Trophoblast cell (in vitro differentiated cells and primary cell): Measurements from ENCODE around the gene ZBTB7A.

Source experiments
- DNase-seq, 2 donors: peaks; one replicate each; pipeline ENCODE4 v3.0.0-alpha.2; 2016
- H2AFZ ChIP-seq: 2 replicates; pipeline ENCODE4 v1.6.1; 2013; ENCODE audit warnings: low read length, moderate library complexity, mild to moderate bottlenecking; ENCODE audit not compliant: insufficient read depth, poor library complexity
- H2AK5ac ChIP-seq: 2 replicates; pipeline ENCODE4 v1.6.1; 2013; ENCODE audit warnings: mild to moderate bottlenecking, low read length
- H2BK120ac ChIP-seq: 2 replicates; pipeline ENCODE4 v1.6.1; 2013; ENCODE audit warnings: low read length, mild to moderate bottlenecking, moderate library complexity; ENCODE audit not compliant: insufficient read depth, poor library complexity
- H2BK12ac ChIP-seq: 2 replicates; pipeline ENCODE4 v1.6.1; 2013; ENCODE audit warnings: mild to moderate bottlenecking, low read length, moderate library complexity
- H2BK5ac ChIP-seq: 2 replicates; pipeline ENCODE4 v1.6.1; 2013; ENCODE audit warnings: low read length, low read depth, moderate library complexity, mild to moderate bottlenecking; ENCODE audit not compliant: poor library complexity
- H3K14ac ChIP-seq: 2 replicates; pipeline ENCODE4 v1.6.1; 2013; ENCODE audit warnings: mild to moderate bottlenecking, low read length
- H3K18ac ChIP-seq: 2 replicates; pipeline ENCODE4 v1.6.1; 2013; ENCODE audit warnings: mild to moderate bottlenecking, low read length
- H3K23ac ChIP-seq: 2 replicates; pipeline ENCODE4 v1.6.1; 2013; ENCODE audit warnings: low read length
- H3K27ac ChIP-seq: 2 replicates; pipeline ENCODE4 v1.5.1; 2013; ENCODE audit warnings: low read depth, mild to moderate bottlenecking, inconsistent platforms, low read length, moderate library complexity
- H3K27me3 ChIP-seq: 2 replicates; pipeline ENCODE4 v1.6.1; 2013; ENCODE audit warnings: inconsistent platforms, mild to moderate bottlenecking, low read length, moderate library complexity; ENCODE audit not compliant: insufficient read depth
- H3K36me3 ChIP-seq, 2 experiments: 1 replicate in 1 of 2; 2 replicates in 1 of 2; pipeline ENCODE4 v1.6.1; 2013; ENCODE audit warnings: low read length in 2 of 2, mild to moderate bottlenecking in 2 of 2, moderate library complexity in 1 of 2; ENCODE audit not compliant: insufficient read depth in 2 of 2, control insufficient read depth in 1 of 2
- H3K4ac ChIP-seq: 2 replicates; pipeline ENCODE4 v1.6.1; 2013; ENCODE audit warnings: low read depth, mild to moderate bottlenecking, low read length, moderate library complexity
- H3K4me1 ChIP-seq, 2 experiments: 1 replicate in 1 of 2; 2 replicates in 1 of 2; pipeline ENCODE4 v1.6.1; 2013; ENCODE audit warnings: low read length in 2 of 2, mild to moderate bottlenecking in 2 of 2, moderate library complexity in 1 of 2; ENCODE audit not compliant: insufficient read depth in 2 of 2, control insufficient read depth in 1 of 2
- H3K4me2 ChIP-seq: 2 replicates; pipeline ENCODE4 v1.6.1; 2013; ENCODE audit warnings: inconsistent platforms, mild to moderate bottlenecking, low read length, moderate library complexity
- H3K4me3 ChIP-seq: 2 replicates; pipeline ENCODE4 v1.5.1; 2013; ENCODE audit warnings: mild to moderate bottlenecking, low read depth, low read length, inconsistent platforms
- H3K79me1 ChIP-seq: one replicate; pipeline ENCODE4 v1.6.1; 2013; ENCODE audit warnings: low read length
- H3K79me2 ChIP-seq: 2 replicates; pipeline ENCODE4 v1.6.1; 2013; ENCODE audit warnings: low read length, mild to moderate bottlenecking; ENCODE audit not compliant: control insufficient read depth, insufficient read depth, poor library complexity
- H3K9ac ChIP-seq: 2 replicates; pipeline ENCODE4 v1.6.1; 2013; ENCODE audit warnings: mild to moderate bottlenecking, low read length
- H3K9me3 ChIP-seq: 2 replicates; pipeline ENCODE4 v1.6.1; 2013; ENCODE audit warnings: low read depth, mild to moderate bottlenecking, control low read depth, inconsistent platforms, low read length; ENCODE audit not compliant: insufficient read depth
- H4K12ac ChIP-seq: 2 replicates; pipeline ENCODE4 v1.6.1; 2013; ENCODE audit warnings: low read depth, mild to moderate bottlenecking, low read length, moderate library complexity
- H4K8ac ChIP-seq: 2 replicates; pipeline ENCODE4 v1.6.1; 2013; ENCODE audit warnings: low read depth, mild to moderate bottlenecking, low read length, moderate library complexity
- H4K91ac ChIP-seq: one replicate; pipeline ENCODE4 v1.6.1; 2013; ENCODE audit warnings: low read depth, mild to moderate bottlenecking, low read length, moderate library complexity
- WGBS: extraction: QIAGEN DNeasy Blood & Tissue Kit; methylation state at CpG from one replicate; pipeline ENCODE4 v1.1.7; 2013; ENCODE audit warnings: missing lambda C conversion rate; ENCODE audit not compliant: insufficient read length, insufficient coverage; ENCODE audit errors: extremely low coverage; 5-methylcytosine and 5-hydroxymethylcytosine counted together

The ZBTB7A gene

DNA sequence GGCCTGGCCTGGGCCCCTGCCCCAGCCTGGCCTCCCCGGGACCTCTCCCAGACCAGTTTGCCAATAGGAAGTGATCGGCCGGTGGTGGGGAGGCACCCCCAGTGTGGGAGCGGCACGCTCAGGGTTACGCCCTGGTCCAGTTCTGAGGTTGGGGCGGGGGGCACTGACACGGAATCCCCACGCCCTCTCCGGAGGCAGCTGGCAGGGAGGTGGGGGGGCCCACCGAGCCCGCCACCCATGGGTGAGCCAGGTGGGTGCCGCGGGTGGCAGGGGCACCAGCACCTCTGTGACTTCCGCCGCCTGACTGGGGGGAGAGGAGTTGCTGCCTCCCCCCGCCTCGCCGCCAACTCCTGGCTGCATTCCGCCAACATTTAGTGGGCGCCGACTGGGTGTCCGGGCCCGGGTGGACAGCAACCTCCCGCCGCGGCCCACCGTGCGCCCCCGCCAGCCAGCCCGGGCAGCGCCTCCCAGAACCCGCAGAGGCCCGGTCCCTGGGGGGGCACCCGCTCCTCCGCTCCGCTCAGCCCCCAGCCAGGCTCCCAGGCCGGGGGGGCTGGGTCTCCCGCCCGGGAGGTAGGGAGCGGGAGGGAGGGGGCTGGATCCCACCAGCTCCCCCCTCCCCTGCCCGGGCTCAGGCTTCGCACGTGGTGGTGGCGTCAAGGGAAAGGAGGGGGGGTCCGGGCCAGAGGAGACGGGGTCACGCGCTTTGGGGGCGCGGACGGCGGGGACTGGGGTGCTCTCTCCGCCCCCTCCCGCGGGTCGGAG, 2.0 kb downstream of the ZBTB7A start:
- Histone ChIP-seq H4K12ac (peak overlapping the region; percentile 31), H3K4me2 (peak overlapping the region; percentile 97), H2AFZ (no peak overlapping the region), H3K79me1 (peaks cover 29% of the 10 kb centered on the region), H2BK120ac (peak overlapping the region; percentile 1), H3K27ac (peak overlapping the region; percentile 82), H2BK5ac (peak overlapping the region; percentile 91), H3K9ac (peak overlapping the region; percentile 75), H3K4me3 (peak overlapping the region; percentile 81), H2BK12ac (peak overlapping the region; percentile 27), H3K27me3 (no peaks in the 10 kb centered on the region), H3K4ac (peak overlapping the region; percentile 93), H3K18ac (peak overlapping the region; percentile 80), H3K9me3 (no peaks in the 10 kb centered on the region), H3K4me1 (peaks cover 30 to 41% of the 10 kb centered on the region in 2 experiments), H3K23ac (no peak overlapping the region), H3K14ac (peak overlapping the region; percentile 95), H4K91ac (peak overlapping the region; percentile 92), H3K79me2 (peaks cover 56% of the 10 kb centered on the region), H2AK5ac (peak overlapping the region; percentile 1), H3K36me3 (peaks cover 9 to 16% of the 10 kb centered on the region in 2 experiments), H4K8ac (peak overlapping the region; percentile 75)
- no peak for DNase-seq
- WGBS, result no CpG with 5 or more reads among the region's 57 CpGs

GRCh38 chr19:4064149-4064495, 2.6 kb downstream of the ZBTB7A start:
- Histone ChIP-seq H2BK120ac (no peak overlapping the region), H3K23ac (no peak overlapping the region), H3K27ac (peak overlapping the region; percentile 82), H4K91ac (peak overlapping the region; percentile 92), H3K27me3 (no peaks in the 10 kb centered on the region), H3K4ac (peak overlapping the region; percentile 93), H4K8ac (no peak overlapping the region), H3K79me1 (peaks cover 35% of the 10 kb centered on the region), H3K36me3 (peaks cover 9 to 16% of the 10 kb centered on the region in 2 experiments), H4K12ac (no peak overlapping the region), H3K79me2 (peaks cover 61% of the 10 kb centered on the region), H2BK5ac (no peak overlapping the region), H3K4me2 (peak overlapping the region; percentile 97), H3K18ac (no peak overlapping the region), H3K14ac (peak overlapping the region; percentile 95), H2BK12ac (no peak overlapping the region), H3K9ac (peak overlapping the region; percentile 75), H3K4me1 (peaks cover 36 to 46% of the 10 kb centered on the region in 2 experiments), H3K4me3 (peak overlapping the region; percentile 81), H2AFZ (no peak overlapping the region), H3K9me3 (no peaks in the 10 kb centered on the region), H2AK5ac (no peak overlapping the region)
- no CpG with 5 or more reads among the region's 24 CpGs for WGBS
- no peak for DNase-seq

GRCh38 chr19:4063369-4064148, 3.1 kb downstream of the ZBTB7A start:
- H2AK5ac ChIP-seq, result no peak overlapping the region
- no peak overlapping the region for H4K12ac ChIP-seq
- H3K27me3 ChIP-seq, result no peaks in the 10 kb centered on the region
- WGBS, result no CpG with 5 or more reads among the region's 31 CpGs
- peaks cover 9 to 18% of the 10 kb centered on the region in 2 experiments for H3K36me3 ChIP-seq
- H3K4me2 ChIP-seq, result peak overlapping the region; percentile 97
- H3K4me3 ChIP-seq, result no peak overlapping the region
- peak overlapping the region; percentile 82 for H3K27ac ChIP-seq
- H3K9me3 ChIP-seq, result no peaks in the 10 kb centered on the region
- no peak for DNase-seq
- no peak overlapping the region for H3K14ac ChIP-seq
- no peak overlapping the region for H2BK120ac ChIP-seq
- H2AFZ ChIP-seq, result peak overlapping the region; percentile 12
- peaks cover 40% of the 10 kb centered on the region for H3K79me1 ChIP-seq
- no peak overlapping the region for H2BK12ac ChIP-seq
- no peak overlapping the region for H3K23ac ChIP-seq
- H3K18ac ChIP-seq, result peak overlapping the region; percentile 0
- peak overlapping the region; percentile 37 for H3K9ac ChIP-seq
- no peak overlapping the region for H4K91ac ChIP-seq
- peaks cover 42 to 52% of the 10 kb centered on the region in 2 experiments for H3K4me1 ChIP-seq
- H2BK5ac ChIP-seq, result peak overlapping the region; percentile 0
- H4K8ac ChIP-seq, result no peak overlapping the region
- peaks cover 67% of the 10 kb centered on the region for H3K79me2 ChIP-seq
- H3K4ac ChIP-seq, result peak overlapping the region; percentile 93

DNA sequence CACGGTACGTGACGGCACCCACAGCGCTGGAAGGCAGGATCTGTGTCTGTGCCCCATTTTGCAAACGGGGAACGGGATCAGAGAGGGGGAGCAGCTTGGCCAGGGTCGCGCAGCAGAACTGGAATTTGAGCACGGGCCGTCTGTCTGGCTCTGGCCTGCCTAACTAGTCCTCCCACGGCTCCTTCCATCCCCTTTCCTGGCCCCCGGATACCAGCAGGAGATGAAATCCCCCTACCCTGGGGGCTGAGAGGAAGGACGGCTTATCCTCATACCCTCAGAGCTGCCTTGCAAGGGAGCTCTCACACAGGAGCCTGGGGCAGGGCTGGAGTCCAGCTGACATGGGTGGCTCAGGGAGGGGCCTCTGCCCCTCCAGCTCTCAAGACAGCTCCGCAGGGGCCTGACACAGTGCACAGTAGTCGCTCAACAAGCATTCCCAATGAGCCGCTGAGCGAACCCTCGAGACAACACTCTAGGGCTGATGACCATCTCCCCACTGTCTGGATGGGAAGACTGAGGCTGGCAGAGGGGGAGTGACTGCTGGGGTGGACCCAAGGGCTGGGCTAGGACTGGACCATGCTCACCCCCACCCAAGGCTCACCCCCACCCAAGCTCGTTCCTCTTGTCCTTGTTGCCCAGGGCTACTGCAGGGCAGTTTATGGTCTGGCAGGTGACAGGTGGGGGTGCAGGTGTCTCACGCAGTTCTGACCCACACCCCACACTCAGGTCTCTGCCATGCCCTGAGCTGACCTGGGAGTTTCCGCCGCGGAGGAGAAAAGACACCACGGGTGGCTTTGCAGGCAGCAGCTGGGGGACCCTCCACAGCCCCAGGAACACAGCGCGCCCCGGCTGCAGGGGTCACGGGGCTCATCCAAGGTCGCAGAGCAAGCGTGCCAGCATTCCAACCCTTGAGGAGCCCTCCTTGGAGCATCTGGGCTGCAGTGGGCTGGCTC, 4.0 kb downstream of the ZBTB7A start:
- DNase-seq, result peak; percentile 93 to 95
- H3K9me3 ChIP-seq, result no peaks in the 10 kb centered on the region
- peak overlapping the region; percentile 65 for H2BK120ac ChIP-seq
- peak overlapping the region; percentile 10 for H3K9ac ChIP-seq
- H4K8ac ChIP-seq, result peak overlapping the region; percentile 31
- H2BK12ac ChIP-seq, result no peak overlapping the region
- no peak overlapping the region for H4K12ac ChIP-seq
- H4K91ac ChIP-seq, result peak overlapping the region; percentile 51
- no peak overlapping the region for H2AK5ac ChIP-seq
- peak overlapping the region; percentile 97 for H3K4me2 ChIP-seq
- no peaks in the 10 kb centered on the region for H3K27me3 ChIP-seq
- H3K4ac ChIP-seq, result peak overlapping the region; percentile 96
- no CpG with 5 or more reads among the region's 30 CpGs for WGBS
- no peak overlapping the region for H2AFZ ChIP-seq
- no peak overlapping the region for H3K23ac ChIP-seq
- H3K14ac ChIP-seq, result peak overlapping the region; percentile 14
- peaks cover 45% of the 10 kb centered on the region for H3K79me1 ChIP-seq
- H3K36me3 ChIP-seq, result peaks cover 9 to 18% of the 10 kb centered on the region in 2 experiments
- H3K79me2 ChIP-seq, result peaks cover 74% of the 10 kb centered on the region
- peak overlapping the region; percentile 65 for H2BK5ac ChIP-seq
- H3K4me1 ChIP-seq, result peaks cover 47 to 60% of the 10 kb centered on the region in 2 experiments
- H3K18ac ChIP-seq, result peak overlapping the region; percentile 71
- H3K4me3 ChIP-seq, result peak overlapping the region; percentile 25
- H3K27ac ChIP-seq, result peak overlapping the region; percentile 82
